ENCODE measurements around the gene ZNRF2. TPM values are rescaled to one million over a fixed set of nuclear protein-coding genes. Genes with fewer than 3 reads are reported as not detected.
A peak's percentile ranks its signal among the peaks of the same experiment; 100 is the strongest.
"Not testable (repeated sequence)": the region's sequence is repeated elsewhere in the genome, so short reads cannot be mapped to it uniquely, and the experiment has no call there.

ZNRF2 gene
- polyA plus RNA-seq, 1 donor = 17.0 TPM

DNA sequence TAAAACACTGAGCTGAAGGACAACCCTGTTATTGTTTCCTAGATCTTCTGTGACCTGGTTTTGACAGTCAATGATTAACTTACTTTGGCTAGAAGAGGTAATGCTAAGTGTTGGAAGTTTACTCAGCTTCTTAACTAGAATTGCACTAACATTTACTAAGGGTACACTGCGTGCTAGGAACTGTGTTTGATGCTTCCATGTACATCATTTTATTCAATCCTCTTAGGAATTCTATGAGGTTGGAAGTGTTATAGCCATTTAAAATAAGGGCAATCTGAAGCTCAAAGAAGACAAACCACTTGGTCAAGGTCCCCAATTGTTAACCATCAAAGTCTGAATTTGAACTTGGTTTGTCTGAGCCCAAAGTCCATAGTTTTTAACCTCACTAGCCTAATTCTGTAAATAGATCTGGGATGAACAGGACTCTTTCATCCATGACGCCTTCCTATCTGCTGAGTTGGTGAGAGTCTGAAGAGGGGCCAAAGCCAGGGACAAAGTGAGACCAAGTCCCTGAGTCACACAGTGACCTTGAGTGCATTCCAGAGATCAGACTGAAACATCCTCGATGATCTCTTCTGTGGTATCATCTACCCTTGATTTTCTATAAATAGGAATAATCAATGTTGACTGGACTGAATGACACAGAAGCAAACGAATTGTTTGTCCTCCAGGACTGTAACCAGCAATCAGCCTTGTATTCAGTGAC lies 29.2 kb upstream of the ZNRF2 start:
- DNase-seq = peak; percentile 31

- DNase-seq = no peak
Measured at GRCh38 chr7:30256349-30256858, 28.0 kb upstream of the ZNRF2 start.

- DNase-seq = no peak
Measured at GRCh38 chr7:30260246-30260768, 24.1 kb upstream of the ZNRF2 start.

DNA sequence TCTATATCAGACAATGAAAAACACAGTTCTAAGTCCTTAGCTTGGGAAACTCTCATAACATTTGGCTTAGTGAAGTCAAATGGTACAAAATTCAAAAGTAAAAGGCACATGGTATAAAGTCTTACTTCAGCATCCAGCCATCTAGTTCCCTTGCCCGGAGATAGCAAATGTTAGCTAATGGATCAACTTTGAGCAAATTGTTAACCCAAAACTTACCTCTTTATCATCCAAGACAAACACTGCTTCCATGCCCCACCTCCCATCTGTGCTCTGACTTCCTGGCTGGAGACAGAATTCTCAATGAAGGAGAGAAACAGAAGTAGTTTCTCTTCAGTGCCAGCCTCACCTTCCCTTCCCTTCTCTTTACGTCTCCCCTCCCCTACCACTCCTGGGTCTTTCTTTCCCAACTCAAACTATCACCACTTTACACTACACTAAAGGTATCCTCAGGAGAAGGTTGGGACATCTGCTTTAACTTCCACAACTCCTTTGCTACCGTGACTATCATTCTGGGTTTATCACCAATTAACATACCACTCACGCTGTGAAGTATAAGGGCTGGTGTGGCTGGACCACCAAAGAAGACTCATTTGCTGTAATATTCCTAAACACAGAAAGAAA lies 21.2 kb upstream of the ZNRF2 start:
- no peak for DNase-seq

DNA sequence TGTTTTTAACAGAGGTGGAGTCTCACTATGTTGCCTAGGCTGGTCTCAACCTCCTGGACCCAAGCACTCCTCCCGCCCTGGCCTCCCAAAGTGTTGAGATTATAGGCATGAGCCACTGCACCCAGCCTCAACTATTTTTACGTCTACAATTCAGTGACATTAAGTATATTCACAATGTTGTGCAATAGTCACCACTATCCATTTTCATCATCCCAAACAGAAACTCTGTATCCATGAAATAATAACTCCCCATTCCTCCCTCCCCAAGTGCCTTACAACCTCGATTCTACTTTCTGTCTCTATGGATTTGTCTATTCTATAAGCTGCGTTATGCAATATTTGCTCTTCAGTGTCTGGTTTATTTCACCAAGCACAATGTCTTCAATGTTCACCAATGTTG lies 20.3 kb upstream of the ZNRF2 start:
- no peak for DNase-seq

DNA sequence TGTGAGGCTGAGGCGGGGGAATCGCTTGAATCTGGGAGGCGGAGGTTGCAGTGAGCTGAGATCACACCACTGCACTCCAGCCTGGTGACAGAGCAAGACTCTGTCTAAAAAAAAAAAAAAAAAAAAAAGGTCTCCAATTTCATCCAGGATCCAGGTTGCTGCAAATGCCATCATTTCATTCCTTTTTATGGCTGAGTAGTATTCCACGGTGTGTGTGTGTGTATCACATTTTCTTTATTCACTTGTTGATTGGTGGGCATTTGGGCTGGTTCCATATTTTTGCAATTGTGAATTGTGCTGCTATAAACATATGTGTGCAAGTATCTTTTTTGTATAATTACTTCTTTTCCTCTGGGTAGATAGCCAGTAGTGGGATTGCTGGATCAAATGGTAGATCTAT lies 19.2 kb upstream of the ZNRF2 start:
- DNase-seq = not testable (repeated sequence)

- no peak for DNase-seq
Measured at GRCh38 chr7:30266686-30267085, 17.7 kb upstream of the ZNRF2 start.

DNA sequence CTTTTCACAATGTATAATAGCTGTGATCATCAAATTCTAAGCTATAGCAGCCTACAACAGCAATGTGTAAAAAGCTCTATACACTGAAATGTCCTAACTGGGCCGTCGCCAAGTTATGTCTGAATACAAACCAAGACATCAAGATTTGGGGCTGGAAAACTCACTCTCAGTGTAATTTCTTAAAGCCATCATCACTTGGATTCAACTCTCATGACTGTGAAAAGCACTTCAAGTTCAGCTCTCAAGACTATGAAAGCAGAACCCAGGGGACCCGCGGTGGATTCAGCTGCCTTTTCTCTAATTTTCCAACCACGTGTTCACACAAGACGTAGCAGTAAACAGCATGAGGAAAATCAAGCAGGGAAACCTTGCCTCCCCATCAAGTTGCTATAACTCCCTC lies 15.8 kb upstream of the ZNRF2 start:
- DNase-seq = no peak

DNA sequence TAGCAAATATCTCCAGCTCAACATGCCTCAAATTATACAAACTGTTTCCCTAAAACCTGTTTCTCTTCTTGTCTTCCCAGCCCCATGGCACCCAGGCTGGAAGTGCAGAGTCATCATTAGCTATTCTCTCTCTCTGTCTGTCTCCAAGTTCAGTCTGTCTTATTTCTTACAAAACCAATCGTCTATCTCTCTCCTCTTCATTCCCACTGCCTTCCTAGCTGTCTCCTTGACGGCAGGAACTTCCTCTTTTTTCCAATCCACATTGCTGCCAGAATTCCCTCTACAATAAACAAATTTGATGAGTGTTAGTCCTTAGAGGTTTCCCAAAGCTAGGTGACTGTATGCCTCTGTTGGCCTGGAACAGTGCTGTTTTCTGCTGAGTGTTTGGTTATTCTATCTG lies 14.9 kb upstream of the ZNRF2 start:
- no peak for DNase-seq

DNA sequence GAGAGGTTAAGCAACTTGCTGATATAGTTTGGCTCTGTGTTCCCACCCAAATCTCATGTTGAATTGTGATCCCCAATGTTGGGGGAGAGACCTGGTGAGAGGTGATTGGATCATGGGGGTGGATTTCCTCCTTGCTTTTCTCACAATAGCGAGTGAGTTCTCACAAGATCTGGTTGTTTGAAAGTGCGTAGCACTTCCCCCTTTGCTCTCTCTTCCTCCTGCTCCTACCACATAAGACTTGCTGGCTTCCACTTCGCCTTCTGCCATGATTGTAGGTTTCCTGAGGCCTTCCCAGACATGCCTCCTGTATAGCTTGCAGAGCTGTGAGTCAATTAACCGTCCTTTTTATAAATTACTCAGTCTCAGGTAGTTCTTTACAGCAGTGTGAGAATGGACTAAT lies 13.5 kb upstream of the ZNRF2 start:
- DNase-seq = no peak

GRCh38 chr7:30272126-30272525 lies 12.3 kb upstream of the ZNRF2 start:
- DNase-seq = no peak

DNA sequence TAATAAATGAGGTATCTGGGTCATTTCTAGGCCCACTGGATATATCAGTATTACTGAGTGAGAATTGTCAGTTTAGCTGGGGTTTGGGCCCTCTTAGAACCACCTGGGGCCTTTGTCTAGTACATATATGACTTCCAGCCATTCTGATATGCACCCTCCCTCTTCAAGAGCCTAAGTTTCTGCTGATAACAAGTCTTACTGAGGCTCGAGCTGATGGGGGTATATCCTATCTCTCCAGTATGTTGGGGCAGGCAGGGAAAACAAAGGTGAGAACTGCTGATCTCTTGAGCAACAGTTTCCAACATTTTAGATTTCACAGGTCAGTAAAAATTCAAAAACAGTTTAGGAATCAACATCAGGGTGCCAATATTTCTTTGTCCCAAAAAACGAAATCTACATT lies 10.8 kb upstream of the ZNRF2 start:
- DNase-seq = no peak

DNA sequence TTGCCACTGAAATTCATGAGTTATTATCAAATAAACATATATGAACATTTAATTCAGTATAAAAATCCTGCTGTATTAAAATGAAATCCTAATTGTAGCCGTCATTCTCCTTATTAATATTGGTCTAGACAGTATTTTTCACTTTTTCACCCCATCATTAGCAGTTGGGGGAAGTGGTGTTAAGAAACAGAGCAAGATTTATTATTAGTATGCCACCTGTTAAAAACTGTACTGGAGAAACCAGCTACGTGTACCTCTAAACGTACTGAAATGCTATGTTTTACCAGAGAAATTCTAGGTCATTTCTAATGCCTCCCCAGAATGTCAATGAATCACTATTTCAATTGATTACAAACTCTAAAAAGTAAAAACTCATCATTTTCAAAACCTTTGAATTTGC lies 9.8 kb upstream of the ZNRF2 start:
- DNase-seq = no peak

- no peak for DNase-seq
Measured at GRCh38 chr7:30276203-30276900, 8.0 kb upstream of the ZNRF2 start.

DNA sequence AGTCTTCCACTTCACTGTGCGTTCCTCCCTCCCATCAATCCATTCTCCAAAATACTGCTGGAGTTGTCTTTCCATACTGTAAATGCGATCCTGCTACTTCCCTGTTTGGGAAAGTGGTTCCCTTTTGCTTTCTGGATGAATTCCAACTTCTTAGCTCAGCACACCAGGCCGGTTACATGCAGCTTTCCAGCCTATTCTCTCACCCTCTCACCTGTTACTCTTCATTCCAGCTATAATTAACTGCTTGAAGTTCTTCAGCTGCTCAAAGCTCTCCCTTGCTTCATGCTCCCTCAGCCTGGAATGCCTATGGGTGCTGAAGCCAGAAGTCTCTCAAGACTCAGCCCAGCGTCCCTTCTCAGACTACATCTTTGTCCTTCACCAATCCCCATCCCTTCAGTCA lies 6.0 kb upstream of the ZNRF2 start:
- DNase-seq = no peak

DNA sequence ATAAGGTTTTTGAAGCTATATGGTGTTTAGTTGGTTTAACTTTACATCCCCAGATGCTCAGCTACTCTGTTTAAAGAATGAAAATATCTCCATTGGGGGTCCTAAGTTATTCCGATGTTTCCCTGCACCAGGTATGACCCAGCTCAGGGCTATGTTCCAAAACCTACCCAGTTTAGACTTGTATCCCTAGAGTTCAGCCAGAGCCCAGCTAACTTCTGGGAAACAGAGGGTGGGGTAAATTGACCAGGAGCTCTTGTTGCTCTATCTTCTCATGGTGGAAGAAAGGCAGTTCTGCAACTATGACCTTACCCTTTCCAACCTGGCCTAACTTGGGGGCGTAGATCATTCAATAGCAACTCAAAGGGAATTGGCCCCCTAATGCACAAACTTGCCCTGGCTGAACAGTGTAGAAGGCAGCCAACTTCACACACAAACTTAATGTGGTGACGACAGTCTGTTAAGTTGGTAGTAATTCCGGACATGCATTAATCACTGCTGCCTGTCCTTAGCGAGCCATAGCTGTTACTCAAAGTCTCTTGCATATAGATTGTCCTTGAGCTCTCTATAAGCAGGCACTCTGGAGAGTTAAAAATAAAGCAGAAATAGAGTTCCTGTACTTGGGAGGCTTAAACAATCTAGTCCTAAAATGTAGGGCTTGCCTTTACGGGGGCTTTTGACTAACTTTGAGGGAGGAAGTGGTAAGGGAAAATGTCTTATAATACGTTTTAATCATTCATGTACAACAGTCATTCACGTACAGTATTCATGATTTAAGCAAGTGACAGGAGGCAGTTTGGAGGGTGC lies 5.3 kb upstream of the ZNRF2 start:
- no peak for DNase-seq

- DNase-seq = no peak
Measured at GRCh38 chr7:30279653-30279904, 4.8 kb upstream of the ZNRF2 start.

DNA sequence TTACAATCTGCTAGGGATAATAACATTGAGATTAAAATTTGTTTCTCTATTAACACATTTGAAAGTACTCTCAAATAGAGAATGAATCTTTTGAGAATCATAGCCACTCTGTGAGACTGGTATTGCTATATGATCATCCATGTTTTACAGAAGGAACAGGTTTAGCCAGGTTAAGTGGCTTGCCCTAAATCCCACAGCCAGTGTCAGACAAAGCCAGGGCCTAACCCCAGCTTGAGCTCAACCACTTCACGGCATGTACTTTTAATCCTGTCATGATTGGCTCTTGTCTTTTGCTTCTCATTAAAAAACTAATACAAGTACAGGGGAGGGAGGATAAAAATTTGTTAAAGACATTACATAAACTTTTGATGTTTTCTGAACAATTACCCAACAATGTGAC lies 3.8 kb upstream of the ZNRF2 start:
- no peak for DNase-seq

GRCh38 chr7:30281263-30281662 lies 3.1 kb upstream of the ZNRF2 start:
- DNase-seq = no peak

DNA sequence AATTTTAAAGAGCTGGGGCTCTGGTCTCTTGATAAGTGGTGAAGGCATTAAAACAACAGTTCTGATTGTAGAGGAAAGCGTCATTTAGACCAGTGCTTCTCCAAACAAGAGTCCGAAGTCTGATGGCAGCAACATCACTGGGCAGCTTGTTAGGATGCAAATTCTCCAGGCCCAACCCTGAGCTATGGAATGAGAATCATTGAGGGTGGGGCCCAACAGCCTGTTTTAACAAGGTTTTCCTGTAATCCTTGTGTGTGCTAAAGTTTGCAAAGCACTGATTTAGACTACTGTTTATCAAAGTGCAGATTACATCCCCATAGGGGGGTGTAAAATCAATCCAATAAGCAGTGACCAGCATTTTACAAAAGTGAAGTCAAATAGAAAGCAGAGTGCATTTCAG lies 2.6 kb upstream of the ZNRF2 start:
- DNase-seq = no peak

DNA sequence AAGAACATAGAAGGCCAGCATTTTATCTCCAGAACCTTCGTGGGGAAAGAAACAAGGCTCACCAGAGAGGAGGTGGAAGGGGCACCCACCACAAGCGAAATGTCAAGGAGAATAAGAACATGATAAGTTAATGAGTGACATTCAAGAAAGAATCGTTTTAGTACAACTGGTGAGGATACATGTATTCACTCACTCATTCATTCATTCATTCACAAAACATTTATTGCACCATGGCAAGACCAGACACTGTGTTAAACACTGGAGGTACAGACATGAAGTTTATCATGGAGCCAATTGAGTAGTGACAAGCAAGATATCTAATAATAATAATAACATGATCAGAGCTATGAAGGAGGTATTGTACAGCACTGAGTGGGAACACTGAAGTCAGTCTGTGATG lies 1.7 kb upstream of the ZNRF2 start:
- DNase-seq = no peak

GRCh38 chr7:30285067-30285535 lies 704 bp downstream of the ZNRF2 start:
- DNase-seq = no peak
